ENCODE data around the gene CD38.

Gene CD38

GRCh38 chr4:15899511-15899910 is 121.4 kb downstream of the CD38 start:
- no peak for DNase-seq (ENCODE audit: low read depth in 2 of 2)

- no peak for DNase-seq (ENCODE audit: low read depth in 2 of 2)
These were observed 122.9 kb downstream of the CD38 start for GRCh38 chr4:15901007-15901406.

- no peak for DNase-seq (ENCODE audit: low read depth in 2 of 2)
These were observed 123.9 kb downstream of the CD38 start for GRCh38 chr4:15901998-15902397.

GRCh38 chr4:15902746-15903145 is 124.6 kb downstream of the CD38 start:
- no peak for DNase-seq (ENCODE audit: low read depth in 2 of 2)
